ENCODE data around the gene C1QTNF1.

DNA sequence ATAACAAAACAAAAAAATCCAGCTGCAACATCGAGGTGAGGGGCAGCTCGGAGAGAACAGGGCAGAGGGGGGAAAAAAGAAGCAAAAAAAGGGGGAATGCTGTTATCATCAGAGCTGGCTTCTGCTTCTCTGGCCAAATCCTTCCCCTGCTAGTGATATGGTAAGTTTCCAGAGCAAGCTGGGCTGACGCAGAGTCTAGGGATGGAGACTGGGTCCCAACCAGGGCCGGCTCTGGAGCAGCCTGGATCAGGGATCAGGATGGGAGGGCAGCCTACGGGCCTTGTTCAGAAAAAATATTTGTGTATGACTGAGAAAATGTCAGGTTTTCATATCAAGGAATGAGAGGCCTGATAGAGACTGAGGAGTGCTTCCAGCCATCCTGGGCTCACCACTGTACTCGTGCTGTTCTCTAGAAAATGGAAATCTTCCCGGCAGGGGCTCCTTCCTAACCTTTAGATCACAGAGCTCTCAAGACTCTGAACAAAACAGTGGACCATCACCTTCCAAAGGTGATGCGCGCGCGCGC lies 726 bp upstream of the C1QTNF1 start:
- TF ChIP-seq, protein P1, sequence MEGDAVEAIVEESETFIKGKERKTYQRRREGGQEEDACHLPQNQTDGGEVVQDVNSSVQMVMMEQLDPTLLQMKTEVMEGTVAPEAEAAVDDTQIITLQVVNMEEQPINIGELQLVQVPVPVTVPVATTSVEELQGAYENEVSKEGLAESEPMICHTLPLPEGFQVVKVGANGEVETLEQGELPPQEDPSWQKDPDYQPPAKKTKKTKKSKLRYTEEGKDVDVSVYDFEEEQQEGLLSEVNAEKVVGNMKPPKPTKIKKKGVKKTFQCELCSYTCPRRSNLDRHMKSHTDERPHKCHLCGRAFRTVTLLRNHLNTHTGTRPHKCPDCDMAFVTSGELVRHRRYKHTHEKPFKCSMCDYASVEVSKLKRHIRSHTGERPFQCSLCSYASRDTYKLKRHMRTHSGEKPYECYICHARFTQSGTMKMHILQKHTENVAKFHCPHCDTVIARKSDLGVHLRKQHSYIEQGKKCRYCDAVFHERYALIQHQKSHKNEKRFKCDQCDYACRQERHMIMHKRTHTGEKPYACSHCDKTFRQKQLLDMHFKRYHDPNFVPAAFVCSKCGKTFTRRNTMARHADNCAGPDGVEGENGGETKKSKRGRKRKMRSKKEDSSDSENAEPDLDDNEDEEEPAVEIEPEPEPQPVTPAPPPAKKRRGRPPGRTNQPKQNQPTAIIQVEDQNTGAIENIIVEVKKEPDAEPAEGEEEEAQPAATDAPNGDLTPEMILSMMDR (IDR thresholded peaks at IDR 0.05; ENCODE audit: insufficient read depth, low read length): no peak
- TF ChIP-seq, protein P2, sequence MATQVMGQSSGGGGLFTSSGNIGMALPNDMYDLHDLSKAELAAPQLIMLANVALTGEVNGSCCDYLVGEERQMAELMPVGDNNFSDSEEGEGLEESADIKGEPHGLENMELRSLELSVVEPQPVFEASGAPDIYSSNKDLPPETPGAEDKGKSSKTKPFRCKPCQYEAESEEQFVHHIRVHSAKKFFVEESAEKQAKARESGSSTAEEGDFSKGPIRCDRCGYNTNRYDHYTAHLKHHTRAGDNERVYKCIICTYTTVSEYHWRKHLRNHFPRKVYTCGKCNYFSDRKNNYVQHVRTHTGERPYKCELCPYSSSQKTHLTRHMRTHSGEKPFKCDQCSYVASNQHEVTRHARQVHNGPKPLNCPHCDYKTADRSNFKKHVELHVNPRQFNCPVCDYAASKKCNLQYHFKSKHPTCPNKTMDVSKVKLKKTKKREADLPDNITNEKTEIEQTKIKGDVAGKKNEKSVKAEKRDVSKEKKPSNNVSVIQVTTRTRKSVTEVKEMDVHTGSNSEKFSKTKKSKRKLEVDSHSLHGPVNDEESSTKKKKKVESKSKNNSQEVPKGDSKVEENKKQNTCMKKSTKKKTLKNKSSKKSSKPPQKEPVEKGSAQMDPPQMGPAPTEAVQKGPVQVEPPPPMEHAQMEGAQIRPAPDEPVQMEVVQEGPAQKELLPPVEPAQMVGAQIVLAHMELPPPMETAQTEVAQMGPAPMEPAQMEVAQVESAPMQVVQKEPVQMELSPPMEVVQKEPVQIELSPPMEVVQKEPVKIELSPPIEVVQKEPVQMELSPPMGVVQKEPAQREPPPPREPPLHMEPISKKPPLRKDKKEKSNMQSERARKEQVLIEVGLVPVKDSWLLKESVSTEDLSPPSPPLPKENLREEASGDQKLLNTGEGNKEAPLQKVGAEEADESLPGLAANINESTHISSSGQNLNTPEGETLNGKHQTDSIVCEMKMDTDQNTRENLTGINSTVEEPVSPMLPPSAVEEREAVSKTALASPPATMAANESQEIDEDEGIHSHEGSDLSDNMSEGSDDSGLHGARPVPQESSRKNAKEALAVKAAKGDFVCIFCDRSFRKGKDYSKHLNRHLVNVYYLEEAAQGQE (IDR thresholded peaks at IDR 0.05; ENCODE audit: insufficient replicate concordance, low read depth): no peak
- TF ChIP-seq GABPA (IDR thresholded peaks at IDR 0.05; ENCODE audit: low read depth) (no peak), POLR2AphosphoS5 (IDR thresholded peaks at IDR 0.05; ENCODE audit: low read depth) (no peak)
